K562 (cell line): ENCODE data around the gene KCNF1. TPM values are rescaled to one million over a fixed set of nuclear protein-coding genes. Genes with fewer than 3 reads are reported as not detected.

Experiments used
- ATAC-seq: fragments of 200-7000 bp; cut with Tn5 transposase; 3 replicates; pipeline ENCODE4 v1.9.1; 2020; ENCODE audit warnings: moderate library complexity
- BruUV-seq: library from RNA; stranded (reverse); fragments of 400-500 nt; replicated peaks from 2 replicates; lab custom pipeline; 2021; lab: Mats Ljungman, UMichigan
- CTCF ChIA-PET: fragments of 300-600 bp; formaldehyde crosslinking; extraction: SDS; loops from one replicate; lab custom pipeline; 2021; ENCODE audit warnings: low intra/inter-chr PET ratio; lab: Yijun Ruan, JAX
- POLR2A ChIA-PET: fragments of 300-600, 350-650 bp; sonication (Branson Sonifier 250); formaldehyde crosslinking; extraction: SDS; loops from one replicate; lab custom pipeline; 2021; ENCODE audit warnings: antibody characterized with exemption, inconsistent platforms; lab: Yijun Ruan, JAX
- DNase-seq, 4 experiments: peaks; one replicate each; pipeline versions ENCODE4 v3.0.0 to v3.0.0-alpha.2; 2011 to 2018; ENCODE audit warnings: low spot score in 3 of 4, mixed read lengths in 3 of 4; ENCODE audit errors: extremely low read depth in 1 of 4
- FAIRE-seq: peaks from 2 replicates; lab custom pipeline; 2011; peaks lifted over from hg19 to GRCh38; lab: Jason Lieb, UNC
- H2AFZ ChIP-seq: 2 replicates; pipeline ENCODE4 v1.6.0; 2011; ENCODE audit warnings: low read depth, low read length, control low read depth, inconsistent platforms
- H3K27ac ChIP-seq: fragments of 200-600 bp; 3 replicates; pipeline ENCODE4 v1.8.0; 2011; ENCODE audit warnings: low read depth, mild to moderate bottlenecking, control low read depth, inconsistent platforms, low read length, moderate library complexity, mixed read lengths; ENCODE audit errors: extremely low read depth
- H3K27me3 ChIP-seq, 2 experiments: fragments of 300-600 bp in 1 of 2; 2 replicates in 1 of 2; 3 replicates in 1 of 2; pipeline versions ENCODE4 v1.6.0 to v1.8.0; 2011; ENCODE audit warnings: inconsistent platforms in 2 of 2, low read length in 2 of 2, mild to moderate bottlenecking in 1 of 2, mixed read lengths in 1 of 2, moderate library complexity in 1 of 2; ENCODE audit not compliant: control insufficient read depth in 2 of 2, insufficient read depth in 2 of 2
- H3K36me3 ChIP-seq: fragments of 300-600 bp; 3 replicates; pipeline ENCODE4 v1.8.0; 2011; ENCODE audit warnings: mild to moderate bottlenecking, low read length, inconsistent platforms; ENCODE audit not compliant: control insufficient read depth, insufficient read depth
- H3K4me1 ChIP-seq, 2 experiments: fragments of 200-600 bp in 1 of 2; replicated peaks in 1 of 2; 2 replicates in 1 of 2; 3 replicates in 1 of 2; pipeline versions ENCODE4 v1.5.1 to v1.8.0; 2011; ENCODE audit warnings: inconsistent platforms in 2 of 2, low read length in 2 of 2, mild to moderate bottlenecking in 1 of 2, mixed read lengths in 1 of 2, moderate library complexity in 1 of 2; ENCODE audit not compliant: control insufficient read depth in 2 of 2, insufficient read depth in 2 of 2
- H3K4me2 ChIP-seq: 2 replicates; pipeline ENCODE4 v1.6.1; 2011; ENCODE audit warnings: low read length, control low read depth, inconsistent platforms, mixed read lengths; ENCODE audit not compliant: insufficient read depth
- H3K4me3 ChIP-seq: fragments of 200-600 bp; sonication (generic), shearing (Covaris generic); 2 replicates; pipeline ENCODE4 v1.5.1; 2016; ENCODE audit warnings: control low read depth, inconsistent platforms
- H3K79me2 ChIP-seq: fragments of 200-600 bp; 3 replicates; pipeline ENCODE4 v1.8.0; 2011; ENCODE audit warnings: low read length, inconsistent platforms; ENCODE audit not compliant: control insufficient read depth, insufficient read depth
- H3K9ac ChIP-seq, 2 experiments: 2 replicates each; pipeline versions ENCODE4 v1.6.0 to v1.6.1; 2011; ENCODE audit warnings: low read depth in 2 of 2, low read length in 2 of 2, control low read depth in 1 of 2, inconsistent platforms in 1 of 2, mild to moderate bottlenecking in 1 of 2, mixed read lengths in 1 of 2; ENCODE audit not compliant: insufficient read depth in 1 of 2
- H3K9me1 ChIP-seq: one replicate; pipeline ENCODE4 v1.6.0; 2011; ENCODE audit warnings: inconsistent platforms, mild to moderate bottlenecking, low read length, moderate library complexity; ENCODE audit not compliant: control insufficient read depth, insufficient read depth
- H3K9me3 ChIP-seq: replicated peaks from 2 replicates; pipeline ENCODE4 v1.5.1; 2011; ENCODE audit warnings: low read depth, low read length, inconsistent platforms; ENCODE audit not compliant: control insufficient read depth, insufficient read depth
- H4K20me1 ChIP-seq: replicated peaks from 2 replicates; pipeline ENCODE4 v1.6.1; 2011; ENCODE audit warnings: low read length, inconsistent platforms, mixed read lengths; ENCODE audit not compliant: control insufficient read depth, insufficient read depth
- CBX3 ChIP-seq, 2 experiments: IDR thresholded peaks; 1 replicate in 1 of 2; 2 replicates in 1 of 2; pipeline ENCODE4 v1.6.1; 2012; ENCODE audit warnings: inconsistent platforms in 2 of 2, low read length in 2 of 2, borderline replicate concordance in 1 of 2, control low read depth in 1 of 2
- NELFE ChIP-seq: IDR thresholded peaks from 2 replicates; pipeline ENCODE4 v1.6.1; 2011; ENCODE audit warnings: mild to moderate bottlenecking; ENCODE audit not compliant: insufficient read depth, insufficient read length
- RBFOX2 ChIP-seq: fragments of 200-400 bp; formaldehyde crosslinking; IDR thresholded peaks from 2 replicates; pipeline ENCODE4 v1.6.1; 2017; ENCODE audit warnings: low read depth, mild to moderate bottlenecking, low read length, moderate library complexity
- SRSF3 ChIP-seq: fragments of 200-400 bp; formaldehyde crosslinking; IDR thresholded peaks from 2 replicates; pipeline ENCODE4 v1.6.1; 2016; ENCODE audit warnings: mild to moderate bottlenecking, low read length, moderate library complexity; ENCODE audit not compliant: insufficient read depth
- ZNF140 ChIP-seq: fragments of 250-450 bp; sonication (Bioruptor Pico); IDR thresholded peaks from 2 replicates; pipeline ENCODE4 v1.8.0; 2021; ENCODE audit warnings: moderate library complexity, mild to moderate bottlenecking, inconsistent platforms
- ZNF699 ChIP-seq: fragments of 250-450 bp; sonication (Bioruptor Pico); IDR thresholded peaks from 2 replicates; pipeline ENCODE4 v1.8.0; 2021; ENCODE audit warnings: mild to moderate bottlenecking, moderate library complexity; ENCODE audit not compliant: insufficient replicate concordance
- WGBS: fragments of 100-300 bp; shearing (Covaris generic); methylation state at CpG from one replicate; pipeline ENCODE4 v1.1.6; 2016; ENCODE audit warnings: low coverage, mixed read lengths; ENCODE audit not compliant: insufficient coverage; ENCODE audit errors: missing lambda C conversion rate; 5-methylcytosine and 5-hydroxymethylcytosine counted together
- in situ Hi-C: fragments of 300-500 bp; cut with MboI; formaldehyde crosslinking; loops from 4 replicates; pipeline ENCODE4 v1.15.0; 2018; ENCODE audit warnings: inconsistent platforms, mixed read lengths
- intact Hi-C: fragments of 100-400 bp; cut with micrococcal nuclease; formaldehyde crosslinking; loops from 2 replicates; pipeline ENCODE4 v1.14.2; 2022
- polyA plus RNA-seq, 8 experiments: library from polyadenylated mRNA; depleted of rRNA in 4 of 8; stranded (reverse) in 5 of 8; unstranded in 3 of 8; fragments of >200 nt; fragmentation: Nextera tagmentation in 2 of 8; fragmentation: Illumina TruSeq in 1 of 8; extraction: Ambion mirVana in 2 of 8; extraction: Trizol in 1 of 8; gene quantifications; 2 replicates each; pipeline versions ENCODE4 v1.2.1 to v1.2.3, GENCODE V29; 2011 to 2014; ENCODE audit warnings: inconsistent platforms in 1 of 8, missing spikeins in 1 of 8
- total RNA-seq, 7 experiments: library from RNA; depleted of rRNA in 6 of 7; stranded (reverse); fragments of >200 nt in 6 of 7; fragmentation: Illumina TruSeq in 2 of 7; extraction: Trizol in 2 of 7; gene quantifications; 2 replicates each; pipeline versions ENCODE4 v1.2.1 to v1.2.3, GENCODE V29; 2011 to 2021; ENCODE audit warnings: low replicate concordance in 1 of 7
- TF ChIP-seq, protein P1 (sequence below): fragments of 150-350 bp; conservative IDR thresholded peaks from 2 replicates; pipeline ENCODE4 v1.6.1; 2014; ENCODE audit warnings: low read length

Gene KCNF1
- total and polyA plus RNA-seq, 9 of the 15 experiments (the other 6 are each of a cell fraction or from before 2014, with no cell fraction given) = not detected

DNA sequence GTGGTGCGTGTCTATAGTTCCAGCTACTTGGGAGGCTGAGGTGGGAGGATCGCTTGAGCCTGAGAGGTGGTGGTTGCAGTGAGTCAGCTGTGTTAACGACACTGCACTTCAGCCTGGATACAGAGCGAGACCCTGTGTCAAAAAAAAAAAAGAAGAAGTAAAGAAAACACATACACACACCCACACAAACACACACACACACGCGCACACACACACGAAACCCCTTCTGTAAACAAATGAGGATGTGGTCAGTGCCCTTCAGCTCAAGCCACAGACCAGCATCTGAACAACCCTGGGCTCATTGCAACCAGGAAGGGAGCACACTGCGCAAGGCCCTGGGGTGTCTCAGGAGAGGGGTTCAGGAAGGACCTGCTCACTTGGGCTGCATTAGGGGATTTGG lies 47.9 kb upstream of the KCNF1 start:
- Histone ChIP-seq H3K79me2 (no peaks in the 10 kb centered on the region), H3K9ac (no peak overlapping the region), H2AFZ (no peak overlapping the region), H4K20me1 (peaks cover 6% of the 10 kb centered on the region; the same call in 1 of the 2 replicates), H3K9me1 (no peaks in the 10 kb centered on the region), H3K4me3 (no peak overlapping the region), H3K9me3 (no peaks in the 10 kb centered on the region), H3K27me3 (peaks cover 42 to 71% of the 10 kb centered on the region in 2 experiments), H3K36me3 (no peaks in the 10 kb centered on the region), H3K4me2 (no peak overlapping the region), H3K27ac (no peak overlapping the region), H3K4me1 (no peaks in the 10 kb centered on the region)
- ATAC-seq (no peak), FAIRE-seq (no peak), DNase-seq (no peak)
- no peak for TF ChIP-seq SRSF3
- no peak for TF ChIP-seq ZNF699 (CRISPR knock-in tag)
- no peak for TF ChIP-seq CBX3 (IDR thresholded peaks at IDR 0.05; ENCODE audit: borderline replicate concordance in 1 of 2, low read length in 2 of 2)
- TF ChIP-seq, protein P1, sequence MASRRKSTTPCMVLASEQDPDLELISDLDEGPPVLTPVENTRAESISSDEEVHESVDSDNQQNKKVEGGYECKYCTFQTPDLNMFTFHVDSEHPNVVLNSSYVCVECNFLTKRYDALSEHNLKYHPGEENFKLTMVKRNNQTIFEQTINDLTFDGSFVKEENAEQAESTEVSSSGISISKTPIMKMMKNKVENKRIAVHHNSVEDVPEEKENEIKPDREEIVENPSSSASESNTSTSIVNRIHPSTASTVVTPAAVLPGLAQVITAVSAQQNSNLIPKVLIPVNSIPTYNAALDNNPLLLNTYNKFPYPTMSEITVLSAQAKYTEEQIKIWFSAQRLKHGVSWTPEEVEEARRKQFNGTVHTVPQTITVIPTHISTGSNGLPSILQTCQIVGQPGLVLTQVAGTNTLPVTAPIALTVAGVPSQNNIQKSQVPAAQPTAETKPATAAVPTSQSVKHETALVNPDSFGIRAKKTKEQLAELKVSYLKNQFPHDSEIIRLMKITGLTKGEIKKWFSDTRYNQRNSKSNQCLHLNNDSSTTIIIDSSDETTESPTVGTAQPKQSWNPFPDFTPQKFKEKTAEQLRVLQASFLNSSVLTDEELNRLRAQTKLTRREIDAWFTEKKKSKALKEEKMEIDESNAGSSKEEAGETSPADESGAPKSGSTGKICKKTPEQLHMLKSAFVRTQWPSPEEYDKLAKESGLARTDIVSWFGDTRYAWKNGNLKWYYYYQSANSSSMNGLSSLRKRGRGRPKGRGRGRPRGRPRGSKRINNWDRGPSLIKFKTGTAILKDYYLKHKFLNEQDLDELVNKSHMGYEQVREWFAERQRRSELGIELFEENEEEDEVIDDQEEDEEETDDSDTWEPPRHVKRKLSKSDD = no peak
- TF ChIP-seq RBFOX2 = no peak
- no peak for TF ChIP-seq ZNF140
- TF ChIP-seq NELFE = no peak
- intact Hi-C loops (no loop called here), in situ Hi-C loops (no loop called here)
- WGBS = 1% methylated on average over 6 of the region's 8 CpGs
- ChIA-PET POLR2A (interaction anchor here (1.0 to 1.7 kb wide), 2 partner anchors 11 to 31 kb away, joined by 4 to 5 read pairs; no protein-coding TSS in a partner anchor), CTCF (no interaction called here)
- no TSS peak for BruUV-seq
